GM12878 (cell line): Measurements from ENCODE around the gene GAS2L2. TPM values are rescaled to one million over a fixed set of nuclear protein-coding genes. Genes with fewer than 3 reads are reported as not detected.

ENCODE experiments used
- ATAC-seq: fragments of 200-7000 bp; cut with Tn5 transposase; 3 replicates; pipeline ENCODE4 v1.9.1; 2020; ENCODE audit warnings: mild to moderate bottlenecking, moderate library complexity
- BruUV-seq: library from RNA; stranded (reverse); fragments of 400-500 nt; replicated peaks from 2 replicates; lab custom pipeline; 2021; lab: Mats Ljungman, UMichigan
- CTCF ChIA-PET: fragments of 300-600 bp; sonication (Branson Sonifier 250); formaldehyde crosslinking; extraction: SDS; loops from one replicate; lab custom pipeline; 2021; ENCODE audit warnings: inconsistent platforms; lab: Yijun Ruan, JAX
- POLR2A ChIA-PET: fragments of 350-600 bp; formaldehyde crosslinking; extraction: SDS; loops from one replicate; lab custom pipeline; 2021; ENCODE audit warnings: inconsistent platforms; lab: Charles Lee
- RAD21 ChIA-PET: fragments of 300-600 bp; sonication (Branson Sonifier 250); formaldehyde crosslinking; loops from one replicate; lab custom pipeline; 2023; ENCODE audit warnings: antibody characterized with exemption; ENCODE audit not compliant: unreplicated experiment; lab: Charles Lee
- SMC1A ChIA-PET: fragments of 300-600 bp; sonication (Branson Sonifier 250); formaldehyde crosslinking; loops from one replicate; lab custom pipeline; 2023; ENCODE audit not compliant: unreplicated experiment, uncharacterized antibody; lab: Charles Lee
- DNase-seq: peaks from one replicate; pipeline ENCODE4 v3.0.0-alpha.2; 2011; ENCODE audit warnings: low read depth, low spot score
- FAIRE-seq: peaks from 3 replicates; lab custom pipeline; 2011; peaks lifted over from hg19 to GRCh38; lab: Jason Lieb, UNC
- H2AFZ ChIP-seq: 2 replicates; pipeline ENCODE4 v1.6.0; 2011; ENCODE audit warnings: low read depth, low read length, control low read depth; ENCODE audit not compliant: control insufficient read depth
- H3K27ac ChIP-seq: 2 replicates; pipeline ENCODE4 v1.5.1; 2011; ENCODE audit warnings: control low read depth; ENCODE audit not compliant: control insufficient read depth, insufficient read depth
- H3K27me3 ChIP-seq, 2 experiments: replicated peaks in 1 of 2; 2 replicates each; pipeline versions ENCODE4 v1.6.0 to v1.6.1; 2011; ENCODE audit warnings: low read length in 1 of 2; ENCODE audit not compliant: control insufficient read depth in 2 of 2, insufficient read depth in 2 of 2
- H3K36me3 ChIP-seq, 2 experiments: 2 replicates each; pipeline ENCODE4 v1.5.1; 2011; ENCODE audit warnings: low read length in 1 of 2; ENCODE audit not compliant: control insufficient read depth in 2 of 2, insufficient read depth in 2 of 2
- H3K4me1 ChIP-seq: 2 replicates; pipeline ENCODE4 v1.6.1; 2011; ENCODE audit warnings: mild to moderate bottlenecking, low read length, moderate library complexity, mixed read lengths; ENCODE audit not compliant: control insufficient read depth, insufficient read depth
- H3K4me2 ChIP-seq: 2 replicates; pipeline ENCODE4 v1.6.0; 2011; ENCODE audit warnings: control low read depth; ENCODE audit not compliant: control insufficient read depth, insufficient read depth
- H3K4me3 ChIP-seq: fragments of 200-600 bp; sonication (generic); 2 replicates; pipeline ENCODE4 v1.5.1; 2016
- H3K79me2 ChIP-seq: 2 replicates; pipeline ENCODE4 v1.6.0; 2011; ENCODE audit warnings: low read length; ENCODE audit not compliant: control insufficient read depth, insufficient read depth
- H3K9ac ChIP-seq: 2 replicates; pipeline ENCODE4 v1.8.0; 2011; ENCODE audit warnings: low read length, control low read depth, mixed read lengths; ENCODE audit not compliant: control insufficient read depth, insufficient read depth
- H3K9me3 ChIP-seq: replicated peaks from 3 replicates; pipeline ENCODE4 v1.5.1; 2011; ENCODE audit warnings: mild to moderate bottlenecking, low read length; ENCODE audit not compliant: control insufficient read depth, insufficient read depth
- H4K20me1 ChIP-seq: 2 replicates; pipeline ENCODE4 v1.6.0; 2011; ENCODE audit not compliant: control insufficient read depth, insufficient read depth
- FOXK2 ChIP-seq: fragments of 450-650 bp; IDR thresholded peaks from 2 replicates; pipeline ENCODE4 v1.6.1; 2017; ENCODE audit warnings: mild to moderate bottlenecking, moderate library complexity
- POU2F2 ChIP-seq: IDR thresholded peaks from 3 replicates; pipeline ENCODE4 v1.6.1; 2011; ENCODE audit warnings: low read depth, mild to moderate bottlenecking, low read length, borderline replicate concordance
- RCOR1 ChIP-seq: conservative IDR thresholded peaks from 2 replicates; pipeline ENCODE4 v1.6.1; 2012; ENCODE audit warnings: low read depth, low read length, improper control_type of control experiment
- RUNX3 ChIP-seq: IDR thresholded peaks from 2 replicates; pipeline ENCODE4 v1.6.1; 2012; ENCODE audit warnings: low read length, inconsistent platforms
- SRF ChIP-seq, 2 experiments: IDR thresholded peaks; 2 replicates each; pipeline ENCODE4 v1.6.1; 2011; ENCODE audit warnings: low read depth in 2 of 2, low read length in 2 of 2, mild to moderate bottlenecking in 1 of 2, moderate library complexity in 1 of 2
- STAT1 ChIP-seq: fragments of 450-650 bp; conservative IDR thresholded peaks from 2 replicates; pipeline ENCODE4 v1.6.1; 2014; ENCODE audit warnings: antibody characterized with exemption, mild to moderate bottlenecking
- WGBS: methylation state at CpG from one replicate; pipeline ENCODE4 v1.1.6; 2016; ENCODE audit warnings: low lambda C conversion rate; ENCODE audit not compliant: insufficient replicate concordance, insufficient coverage; ENCODE audit errors: missing lambda C conversion rate; 5-methylcytosine and 5-hydroxymethylcytosine counted together
- in situ Hi-C: fragments of 300-500 bp; cut with MboI; formaldehyde crosslinking; loops from 9 replicates; pipeline ENCODE4 v1.14.3; 2018; ENCODE audit warnings: mixed read lengths
- intact Hi-C: fragments of 100-400 bp; cut with micrococcal nuclease; formaldehyde crosslinking; loops from one replicate; pipeline ENCODE4 v1.14.2; 2022; ENCODE audit not compliant: unreplicated experiment
- polyA plus RNA-seq, 11 experiments: library from polyadenylated mRNA; depleted of rRNA in 4 of 11; unstranded in 6 of 11; stranded (reverse) in 5 of 11; fragments of >200 nt; fragmentation: Nextera tagmentation in 4 of 11; fragmentation: Illumina TruSeq in 1 of 11; extraction: Ambion mirVana in 4 of 11; extraction: Trizol in 1 of 11; gene quantifications; 1 replicate in 1 of 11; 2 replicates in 10 of 11; pipeline versions ENCODE4 v1.2.1 to v1.2.3, GENCODE V29; 2011 to 2016; ENCODE audit warnings: inconsistent platforms in 2 of 11, missing spikeins in 2 of 11, low read depth in 1 of 11
- total RNA-seq, 4 experiments: library from RNA; depleted of rRNA in 3 of 4; stranded (reverse); fragments of >200 nt in 3 of 4; fragmentation: Illumina TruSeq in 1 of 4; extraction: Trizol in 1 of 4; gene quantifications; 2 replicates each; pipeline versions ENCODE4 v1.2.1 to v1.2.3, GENCODE V29; 2013 to 2021
- TF ChIP-seq, protein P1 (sequence below): IDR thresholded peaks from 2 replicates; pipeline ENCODE4 v1.6.1; 2011; ENCODE audit warnings: low read depth, mild to moderate bottlenecking, low read length, moderate library complexity, borderline replicate concordance; ENCODE audit errors: extremely low read depth

Gene GAS2L2
- total and polyA plus RNA-seq, 10 of the 15 experiments (the other 5 are each of a cell fraction or from before 2014, with no cell fraction given): 0.01 TPM; not detected in 9

DNA sequence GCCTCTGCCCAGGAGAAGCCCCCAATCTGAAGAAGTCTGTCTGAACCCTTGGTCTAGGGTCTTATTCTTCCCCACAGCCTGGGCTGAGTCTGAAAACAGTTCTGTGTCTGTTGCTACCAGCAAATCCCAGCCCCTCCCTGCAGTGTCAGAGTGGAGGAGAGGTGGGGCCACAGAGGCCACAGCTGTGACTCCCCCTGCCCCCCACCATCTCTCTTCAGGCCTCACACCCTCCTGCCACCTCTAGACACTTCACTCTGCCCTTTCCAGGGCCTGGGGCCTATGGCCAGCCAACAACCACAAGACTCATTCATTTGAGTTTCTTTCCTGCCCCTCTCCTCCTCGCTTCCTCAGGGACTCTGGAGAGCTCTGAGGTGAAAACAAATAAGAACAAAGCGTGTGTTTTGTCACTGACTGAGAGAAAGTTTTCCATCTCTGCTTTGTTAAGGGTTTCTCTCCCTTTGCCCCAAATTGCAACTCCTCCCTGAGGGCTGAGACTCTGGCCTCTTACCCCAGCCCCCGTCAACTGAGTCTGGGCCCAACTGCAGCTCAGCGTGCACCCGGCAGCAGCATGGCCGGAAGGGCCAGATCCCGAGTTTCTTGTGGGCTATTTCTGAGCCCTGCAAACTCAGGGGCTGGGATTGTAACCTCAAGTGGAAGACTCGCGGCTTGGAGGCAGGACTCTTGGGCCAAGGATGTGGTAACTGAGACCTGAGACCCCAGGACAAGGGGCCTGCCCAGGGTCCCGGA is 20.8 kb upstream of the GAS2L2 start:
- Histone ChIP-seq H2AFZ (no peak overlapping the region), H4K20me1 (no peaks in the 10 kb centered on the region), H3K9ac (no peak overlapping the region), H3K27ac (no peak overlapping the region), H3K36me3 (no peaks in the 10 kb centered on the region), H3K4me2 (no peak overlapping the region), H3K9me3 (no peaks in the 10 kb centered on the region), H3K79me2 (no peaks in the 10 kb centered on the region), H3K4me1 (no peaks in the 10 kb centered on the region), H3K27me3 (peaks cover 5 to 6% of the 10 kb centered on the region in 2 experiments), H3K4me3 (no peak overlapping the region)
- POLR2A ChIA-PET: no interaction called here
- no peak for TF ChIP-seq SRF (IDR thresholded peaks at IDR 0.05; ENCODE audit: low read depth in 2 of 2, low read length in 2 of 2)
- TF ChIP-seq RCOR1: no peak
- TF ChIP-seq RUNX3: no peak
- no peak for TF ChIP-seq STAT1
- no peak for TF ChIP-seq POU2F2
- TF ChIP-seq FOXK2: no peak
- TF ChIP-seq, protein P1, sequence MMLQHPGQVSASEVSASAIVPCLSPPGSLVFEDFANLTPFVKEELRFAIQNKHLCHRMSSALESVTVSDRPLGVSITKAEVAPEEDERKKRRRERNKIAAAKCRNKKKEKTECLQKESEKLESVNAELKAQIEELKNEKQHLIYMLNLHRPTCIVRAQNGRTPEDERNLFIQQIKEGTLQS: no peak
- ATAC-seq (no peak), FAIRE-seq (no peak), DNase-seq (no peak)
- RAD21 ChIA-PET: no interaction called here
- BruUV-seq: no TSS peak
- in situ Hi-C loops: no loop called here
- intact Hi-C loops: no loop called here
- CTCF ChIA-PET: interaction anchor here (1.5 kb wide), 1 partner anchor 31 kb away, joined by 3 read pairs; no protein-coding TSS in a partner anchor
- SMC1A ChIA-PET: no interaction called here
- WGBS: 18% methylated on average over 10 of the region's 10 CpGs
